CD4-positive, alpha-beta T cell treated with Interleukin-15 for 4 hours (primary cell): ENCODE results near the gene PPP1R2.
A peak's percentile ranks its signal among the peaks of the same experiment; 100 is the strongest.
"Not testable (repeated sequence)": the region's sequence is repeated elsewhere in the genome, so short reads cannot be mapped to it uniquely, and the experiment has no call there.

Experiments
- DNase-seq: peaks from one replicate; pipeline ENCODE4 v3.0.0-alpha.2; 2020; ENCODE audit warnings: low spot score

The PPP1R2 gene

DNA sequence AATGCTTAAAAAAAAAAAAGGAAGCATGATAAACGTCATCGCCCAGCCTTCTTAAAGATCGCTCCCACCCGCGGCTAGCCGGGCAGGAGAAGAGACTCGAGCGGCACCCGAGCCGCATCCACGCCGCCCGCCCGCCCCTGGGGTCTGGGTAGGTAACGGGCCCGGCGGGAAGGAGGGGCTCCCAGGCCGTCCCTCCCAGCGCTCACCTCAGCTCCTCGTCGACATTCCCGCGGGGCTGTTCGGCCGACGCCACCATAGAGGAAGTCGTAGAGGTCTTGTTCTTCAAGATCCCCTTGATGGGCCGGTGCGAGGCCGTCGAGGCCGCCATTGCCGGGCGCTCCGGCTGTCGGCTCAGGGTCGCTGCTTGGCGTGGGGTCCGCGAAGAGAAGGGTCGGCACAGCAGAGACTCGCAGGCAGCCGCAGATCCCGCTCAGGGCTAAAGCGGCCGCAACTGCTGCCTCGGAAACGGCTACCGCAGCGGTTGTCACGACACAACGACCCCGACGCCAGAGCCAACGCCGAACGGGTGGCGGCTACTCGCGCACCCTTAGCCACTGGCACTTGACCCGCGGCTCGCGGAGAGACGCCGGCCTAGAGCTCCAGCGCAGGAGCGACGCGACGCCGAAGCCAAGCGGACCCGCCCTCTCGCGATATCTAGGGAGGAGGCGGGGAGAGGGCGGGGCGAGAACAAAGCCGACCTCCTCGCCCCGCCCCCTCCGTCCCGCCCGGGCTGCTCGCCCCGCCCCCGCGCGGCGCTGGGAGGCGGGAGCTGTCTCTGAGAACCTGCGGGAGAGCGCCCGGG lies at the start of gene PPP1R2:
TSS of gene PPP1R2 (minus strand) at position 628 of the 802 bp plus-strand sequence. CDS start at position 328, 300 bp downstream.
- DNase-seq: peak; percentile 88

GRCh38 chr3:195591852-195592251 lies 48.7 kb upstream of the PPP1R2 start:
- no peak for DNase-seq

DNA sequence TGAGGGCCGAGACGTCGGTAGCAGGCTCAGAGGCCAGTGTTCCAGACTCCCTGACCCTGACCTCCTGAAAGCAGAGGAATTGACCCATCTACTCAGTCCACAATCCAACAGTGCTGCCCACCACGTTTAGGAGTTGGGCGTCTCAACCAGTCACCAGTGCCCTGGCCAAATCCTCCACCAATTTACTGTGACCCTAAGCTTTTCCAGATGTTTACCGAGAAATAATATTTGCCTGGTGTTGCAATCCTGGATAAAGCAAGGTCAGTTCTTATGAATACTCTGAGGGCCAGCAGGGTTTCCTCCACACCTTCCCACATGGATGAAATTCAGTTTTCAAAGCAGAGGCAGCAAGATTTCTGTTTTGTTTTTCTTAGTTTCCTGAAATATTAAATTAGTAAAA lies 48.1 kb upstream of the PPP1R2 start:
- DNase-seq: no peak

- DNase-seq: not testable (repeated sequence)
Measured at GRCh38 chr3:195590381-195590780, 47.3 kb upstream of the PPP1R2 start.

- DNase-seq: not testable (repeated sequence)
Measured at GRCh38 chr3:195589796-195590195, 46.7 kb upstream of the PPP1R2 start.

GRCh38 chr3:195587824-195588223 lies 44.7 kb upstream of the PPP1R2 start:
- no peak for DNase-seq

- no peak for DNase-seq
Measured at GRCh38 chr3:195587406-195587805, 44.3 kb upstream of the PPP1R2 start.

DNA sequence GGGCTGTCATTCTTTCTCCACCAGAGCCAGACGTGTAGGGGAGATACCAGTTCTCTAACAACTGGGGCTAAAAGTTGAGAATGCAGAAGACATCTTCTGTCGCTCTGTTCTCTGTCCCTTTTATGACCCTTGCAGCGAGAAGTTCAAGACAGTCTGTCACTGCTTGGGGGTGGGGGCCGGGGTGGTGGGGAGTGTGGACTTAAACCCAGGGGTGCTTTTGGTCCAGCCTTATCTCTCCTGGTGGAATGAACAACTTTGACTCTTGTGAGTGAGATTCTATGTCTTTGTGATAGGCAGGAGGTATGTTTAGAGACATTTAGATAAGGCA lies 41.4 kb upstream of the PPP1R2 start:
- no peak for DNase-seq

- no peak for DNase-seq
Measured at GRCh38 chr3:195583831-195584542, 40.9 kb upstream of the PPP1R2 start, which contains the start of gene APOD. Gene APOD, minus strand, starts transcription at chr3:195583940. Its CDS starts 4,479 bp downstream, at chr3:195579461.

DNA sequence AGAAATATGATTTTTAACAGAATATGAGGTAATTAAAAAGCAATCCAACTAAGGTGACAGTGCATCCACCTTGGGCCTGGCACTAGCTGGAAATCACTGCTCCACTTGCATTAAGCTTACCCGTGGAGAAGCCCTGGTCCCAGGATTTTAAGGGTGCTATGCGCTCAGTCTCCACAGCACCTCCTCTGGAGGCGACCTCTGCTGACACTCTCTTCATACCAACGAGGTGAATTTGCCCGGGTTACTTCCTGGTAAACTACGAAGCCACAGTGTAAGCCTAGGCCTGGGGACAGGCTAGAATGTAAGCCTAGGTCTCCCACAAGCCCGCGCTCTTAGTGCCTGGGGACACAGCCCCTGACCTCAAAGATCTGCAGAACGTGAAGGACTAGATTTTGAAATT lies 39.8 kb upstream of the PPP1R2 start:
- no peak for DNase-seq

DNA sequence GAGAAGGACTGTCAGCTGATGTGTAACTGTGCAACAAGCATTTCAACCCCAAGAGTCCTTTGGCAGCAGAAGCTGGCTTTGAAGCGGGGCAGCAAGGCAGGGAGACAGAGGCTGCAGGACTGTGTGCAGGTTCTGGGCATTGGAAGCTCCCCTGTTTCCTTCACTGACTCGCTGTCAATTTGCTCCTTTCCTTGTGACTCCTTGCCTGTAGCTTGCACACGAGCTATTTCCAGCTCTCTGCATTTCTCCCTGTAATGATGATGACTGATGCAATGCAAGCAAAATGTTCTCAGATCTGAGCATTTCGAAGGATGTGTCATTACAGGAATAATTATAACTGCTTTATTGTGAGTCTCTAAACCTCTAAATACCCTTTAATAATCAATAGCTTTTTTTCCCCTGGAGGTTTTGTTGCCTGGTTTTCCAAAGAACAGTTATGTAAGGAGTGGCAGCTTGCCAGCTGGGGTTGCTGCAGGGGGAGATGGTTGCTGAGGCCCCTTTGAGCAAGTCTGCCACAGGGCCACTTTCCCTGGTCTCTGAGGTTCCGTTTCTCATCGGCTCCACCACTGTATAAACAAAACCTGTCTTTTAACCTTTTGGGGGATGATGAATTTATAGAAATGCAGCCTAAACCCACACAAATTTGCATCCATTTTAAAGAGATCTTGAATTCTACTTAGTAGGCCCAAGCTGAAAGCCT lies 37.8 kb upstream of the PPP1R2 start:
- no peak for DNase-seq

GRCh38 chr3:195579281-195579680 lies 36.2 kb upstream of the PPP1R2 start:
- DNase-seq: no peak

DNA sequence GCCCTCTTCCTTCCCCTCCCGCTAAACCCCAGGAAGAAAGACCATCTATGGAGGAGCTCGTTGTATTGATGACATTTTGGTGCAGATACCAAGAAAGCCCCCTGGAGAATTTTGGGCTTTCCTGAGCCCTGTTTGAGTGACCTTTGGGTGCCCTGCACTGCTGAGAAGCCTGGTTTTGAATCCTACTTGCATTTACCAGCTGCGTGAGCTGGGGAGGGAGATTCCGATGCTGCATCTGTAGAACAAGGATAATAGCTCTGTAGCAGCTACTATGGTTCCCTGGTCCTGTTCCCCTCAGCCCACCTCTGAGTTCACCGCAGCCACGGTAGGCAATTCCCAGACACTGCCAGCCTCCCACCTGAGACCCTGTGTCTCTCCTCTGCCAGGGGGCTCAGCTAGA lies 35.4 kb upstream of the PPP1R2 start:
- no peak for DNase-seq

- no peak for DNase-seq
Measured at GRCh38 chr3:195577645-195578177, 34.6 kb upstream of the PPP1R2 start.

GRCh38 chr3:195574497-195575304 lies 31.6 kb upstream of the PPP1R2 start:
- DNase-seq: no peak

GRCh38 chr3:195573611-195574496 lies 30.7 kb upstream of the PPP1R2 start:
- no peak for DNase-seq

- no peak for DNase-seq
Measured at GRCh38 chr3:195571361-195571760, 28.2 kb upstream of the PPP1R2 start.

GRCh38 chr3:195570912-195571311 lies 27.8 kb upstream of the PPP1R2 start:
- no peak for DNase-seq

GRCh38 chr3:195570344-195570743 lies 27.2 kb upstream of the PPP1R2 start:
- DNase-seq: no peak

GRCh38 chr3:195568630-195569029 lies 25.5 kb upstream of the PPP1R2 start:
- no peak for DNase-seq

DNA sequence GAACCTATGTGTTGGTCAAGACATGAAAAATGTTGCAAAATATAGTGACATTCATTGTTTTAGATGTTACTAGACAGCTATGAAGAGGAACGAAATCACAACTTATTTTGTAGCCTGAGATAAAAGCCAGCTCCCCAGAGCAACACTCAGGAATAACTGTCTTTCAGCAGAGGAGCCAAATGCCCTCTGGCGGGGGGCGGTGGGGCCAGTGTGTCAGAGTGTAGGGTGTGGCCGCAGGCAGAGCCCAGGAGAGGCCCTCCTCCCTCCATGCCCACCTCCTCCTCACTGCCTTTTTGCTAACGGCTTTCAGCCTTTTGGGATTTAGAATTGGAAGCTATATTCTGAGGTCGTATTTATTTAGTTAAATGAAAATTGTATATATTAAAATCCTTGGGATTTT lies 23.7 kb upstream of the PPP1R2 start:
- no peak for DNase-seq
